K562 (cell line): ENCODE measurements around the gene KRTAP5-7. TPM values are rescaled to one million over a fixed set of nuclear protein-coding genes. Genes with fewer than 3 reads are reported as not detected.

Experiments used
- BMI1 ChIP-seq: fragments of 150-350 bp; IDR thresholded peaks from 2 replicates; pipeline ENCODE4 v1.6.1; 2014; ENCODE audit warnings: low read length
- CBX5 ChIP-seq: IDR thresholded peaks from 2 replicates; pipeline ENCODE4 v1.6.1; 2014; ENCODE audit warnings: low read depth, borderline replicate concordance
- FOXJ2 ChIP-seq: fragments of 200-800 bp; sonication (Bioruptor generic); IDR thresholded peaks from 2 replicates; pipeline ENCODE4 v1.6.1; 2016; ENCODE audit warnings: missing genetic modification characterization, missing compliant biosample characterization
- RAD21 ChIP-seq, 2 experiments: fragments of 250-450 bp in 1 of 2; fragments of 450-650 bp in 1 of 2; sonication (Bioruptor Pico) in 1 of 2; formaldehyde crosslinking in 1 of 2; IDR thresholded peaks in 1 of 2; conservative IDR thresholded peaks in 1 of 2; 2 replicates each; pipeline versions ENCODE4 v1.4.0 to v1.8.0; 2020 to 2022; ENCODE audit warnings: mild to moderate bottlenecking in 2 of 2, moderate library complexity in 1 of 2
- SRF ChIP-seq, 2 experiments: fragments of 250-450, 450-650 bp in 1 of 2; sonication (Bioruptor Pico) in 1 of 2; sonication (generic) in 1 of 2; formaldehyde crosslinking; IDR thresholded peaks; 2 replicates each; pipeline versions ENCODE4 v1.5.0 to v1.5.1; 2020 to 2022; ENCODE audit warnings: mild to moderate bottlenecking in 1 of 2, missing genetic modification reagents in 1 of 2
- TFAM ChIP-seq: fragments of 250-450 bp; sonication (Bioruptor Pico); conservative IDR thresholded peaks from 2 replicates; pipeline ENCODE4 v1.5.0; 2021; ENCODE audit warnings: mild to moderate bottlenecking, moderate library complexity
- ZNF354B ChIP-seq: fragments of 250-450 bp; sonication (Bioruptor Pico); IDR thresholded peaks from 2 replicates; pipeline ENCODE4 v1.4.0; 2020
- ZNF79 ChIP-seq: fragments of 250-450 bp; sonication (Bioruptor Pico); IDR thresholded peaks from 2 replicates; pipeline ENCODE4 v1.4.0; 2020; ENCODE audit warnings: low read depth, mild to moderate bottlenecking, moderate library complexity
- polyA plus RNA-seq, 8 experiments: library from polyadenylated mRNA; depleted of rRNA in 4 of 8; stranded (reverse) in 5 of 8; unstranded in 3 of 8; fragments of >200 nt; fragmentation: Nextera tagmentation in 2 of 8; fragmentation: Illumina TruSeq in 1 of 8; extraction: Ambion mirVana in 2 of 8; extraction: Trizol in 1 of 8; gene quantifications; 2 replicates each; pipeline versions ENCODE4 v1.2.1 to v1.2.3, GENCODE V29; 2011 to 2014; ENCODE audit warnings: inconsistent platforms in 1 of 8, missing spikeins in 1 of 8
- total RNA-seq, 7 experiments: library from RNA; depleted of rRNA in 6 of 7; stranded (reverse); fragments of >200 nt in 6 of 7; fragmentation: Illumina TruSeq in 2 of 7; extraction: Trizol in 2 of 7; gene quantifications; 2 replicates each; pipeline versions ENCODE4 v1.2.1 to v1.2.3, GENCODE V29; 2011 to 2021; ENCODE audit warnings: low replicate concordance in 1 of 7
- TF ChIP-seq, protein P1 (sequence below), 2 experiments: fragments of 450-650 bp; IDR thresholded peaks; 2 replicates each; pipeline ENCODE4 v1.6.1; 2016; ENCODE audit warnings: mild to moderate bottlenecking in 2 of 2, borderline replicate concordance in 1 of 2, low read depth in 1 of 2, moderate library complexity in 1 of 2

The KRTAP5-7 gene
- total and polyA plus RNA-seq, 9 of the 15 experiments (the other 6 are each of a cell fraction or from before 2014, with no cell fraction given), result not detected

DNA sequence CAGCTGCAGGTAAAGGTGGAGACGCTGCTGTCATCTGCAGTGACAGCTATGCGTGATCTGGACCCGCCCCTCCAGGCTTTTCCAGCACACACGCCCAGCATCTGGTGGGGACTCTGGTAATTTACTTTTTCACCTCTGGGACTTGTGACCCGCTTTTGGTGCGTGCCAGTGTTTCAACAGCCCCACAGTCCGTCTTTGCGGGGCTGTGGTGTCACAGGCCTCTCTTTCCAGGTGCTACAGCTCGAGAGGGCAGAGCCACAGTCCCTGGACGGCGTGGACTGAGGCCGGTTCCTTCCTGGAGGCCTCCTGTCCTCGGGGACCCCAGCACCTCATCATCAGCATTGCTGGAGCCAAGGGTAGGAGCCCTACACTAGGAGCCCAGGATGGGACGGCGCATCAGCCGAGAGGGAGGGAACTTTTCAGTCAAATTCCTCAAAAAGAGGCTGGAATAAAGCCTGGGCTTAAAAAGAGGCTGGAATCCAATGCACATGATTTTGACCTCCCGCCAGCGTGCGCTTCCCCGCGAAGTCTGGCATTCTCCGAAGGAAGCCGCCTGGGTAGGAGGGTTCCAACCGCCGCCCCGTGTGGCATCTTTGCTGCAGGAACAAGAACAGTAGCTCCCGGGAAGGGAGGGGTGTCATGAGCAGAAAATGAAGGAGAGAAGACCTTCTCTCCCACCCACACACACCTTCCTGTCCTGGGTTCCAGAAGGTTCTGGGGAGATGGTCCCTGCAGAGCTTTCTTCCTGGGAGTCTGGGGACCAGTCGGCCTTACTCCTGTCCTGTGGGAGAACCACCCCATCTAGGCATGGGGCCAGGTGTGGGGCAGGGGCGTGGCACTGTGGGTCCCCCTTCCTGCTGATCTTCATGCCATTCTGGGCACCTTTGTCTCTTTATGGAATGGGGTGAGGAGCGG is 25.7 kb upstream of the KRTAP5-7 start (continued):
- TF ChIP-seq, protein P1, sequence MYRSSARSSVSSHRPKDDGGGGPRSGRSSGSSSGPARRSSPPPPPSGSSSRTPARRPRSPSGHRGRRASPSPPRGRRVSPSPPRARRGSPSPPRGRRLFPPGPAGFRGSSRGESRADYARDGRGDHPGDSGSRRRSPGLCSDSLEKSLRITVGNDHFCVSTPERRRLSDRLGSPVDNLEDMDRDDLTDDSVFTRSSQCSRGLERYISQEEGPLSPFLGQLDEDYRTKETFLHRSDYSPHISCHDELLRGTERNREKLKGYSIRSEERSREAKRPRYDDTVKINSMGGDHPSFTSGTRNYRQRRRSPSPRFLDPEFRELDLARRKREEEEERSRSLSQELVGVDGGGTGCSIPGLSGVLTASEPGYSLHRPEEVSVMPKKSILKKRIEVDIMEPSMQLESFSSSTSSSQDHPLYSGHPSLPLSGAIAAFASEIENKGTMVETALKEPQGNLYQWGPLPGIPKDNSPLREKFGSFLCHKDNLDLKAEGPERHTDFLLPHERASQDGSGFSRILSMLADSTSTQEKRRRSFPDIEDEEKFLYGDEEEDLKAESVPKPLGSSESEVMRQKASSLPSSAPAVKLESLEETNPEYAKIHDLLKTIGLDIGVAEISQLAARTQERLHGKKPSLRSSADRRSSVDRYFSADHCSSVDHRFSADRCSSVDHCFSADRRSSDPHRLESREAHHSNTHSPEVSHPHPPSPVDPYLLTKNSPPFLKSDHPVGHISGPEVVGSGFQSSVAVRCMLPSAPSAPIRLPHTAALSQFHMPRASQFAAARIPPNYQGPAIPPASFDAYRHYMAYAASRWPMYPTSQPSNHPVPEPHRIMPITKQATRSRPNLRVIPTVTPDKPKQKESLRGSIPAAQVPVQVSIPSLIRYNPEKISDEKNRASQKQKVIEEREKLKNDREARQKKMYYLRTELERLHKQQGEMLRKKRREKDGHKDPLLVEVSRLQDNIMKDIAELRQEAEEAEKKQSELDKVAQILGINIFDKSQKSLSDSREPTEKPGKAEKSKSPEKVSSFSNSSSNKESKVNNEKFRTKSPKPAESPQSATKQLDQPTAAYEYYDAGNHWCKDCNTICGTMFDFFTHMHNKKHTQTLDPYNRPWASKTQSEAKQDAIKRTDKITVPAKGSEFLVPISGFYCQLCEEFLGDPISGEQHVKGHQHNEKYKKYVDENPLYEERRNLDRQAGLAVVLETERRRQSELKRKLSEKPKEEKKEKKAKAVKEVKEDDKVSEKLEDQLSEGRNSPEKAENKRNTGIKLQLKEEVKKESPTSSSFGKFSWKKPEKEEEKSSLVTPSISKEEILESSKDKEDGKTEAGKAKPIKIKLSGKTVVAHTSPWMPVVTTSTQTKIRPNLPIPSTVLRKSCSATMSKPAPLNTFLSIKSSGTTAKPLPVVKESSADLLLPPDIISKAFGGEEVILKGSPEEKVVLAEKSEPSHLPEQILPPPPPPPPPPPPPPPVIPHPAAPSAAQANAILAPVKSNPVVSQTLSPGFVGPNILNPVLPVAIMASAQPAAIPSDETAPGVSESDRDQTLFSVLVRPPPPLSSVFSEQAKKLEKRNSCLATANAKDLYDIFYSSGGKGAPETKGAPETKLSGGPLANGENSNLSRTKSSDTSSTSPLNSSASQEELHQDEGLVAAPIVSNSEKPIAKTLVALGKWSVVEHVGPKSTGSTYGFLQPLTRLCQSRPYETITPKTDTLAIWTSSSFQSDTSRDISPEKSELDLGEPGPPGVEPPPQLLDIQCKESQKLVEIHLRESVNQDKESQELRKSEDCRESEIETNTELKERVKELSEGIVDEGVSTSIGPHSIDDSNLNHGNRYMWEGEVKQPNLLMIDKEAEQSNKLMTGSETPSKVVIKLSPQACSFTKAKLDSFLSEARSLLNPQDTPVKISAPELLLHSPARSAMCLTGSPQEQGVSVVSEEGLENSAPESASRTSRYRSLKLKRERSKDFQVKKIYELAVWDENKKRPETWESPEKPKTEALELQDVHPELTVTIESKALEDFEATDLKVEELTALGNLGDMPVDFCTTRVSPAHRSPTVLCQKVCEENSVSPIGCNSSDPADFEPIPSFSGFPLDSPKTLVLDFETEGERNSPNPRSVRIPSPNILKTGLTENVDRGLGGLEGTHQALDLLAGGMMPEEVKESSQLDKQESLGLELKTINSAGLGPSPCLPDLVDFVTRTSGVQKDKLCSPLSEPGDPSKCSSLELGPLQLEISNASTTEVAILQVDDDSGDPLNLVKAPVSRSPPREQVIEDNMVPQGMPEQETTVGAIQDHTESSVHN (IDR thresholded peaks at IDR 0.05; ENCODE audit: borderline replicate concordance in 1 of 2, low read depth in 1 of 2), result no peak
- TF ChIP-seq ZNF354B (no peak), ZNF79 (CRISPR knock-in tag) (no peak), TFAM (CRISPR knock-in tag) (no peak), FOXJ2 (tag) (no peak), BMI1 (no peak), RAD21 (CRISPR knock-in tag; conservative IDR thresholded peaks at IDR 0.05 in 1 of 2, IDR thresholded peaks at IDR 0.05 in 1 of 2) (no peak), SRF (CRISPR knock-in tag; IDR thresholded peaks at IDR 0.05) (no peak), CBX5 (no peak)
